Common myeloid progenitor, CD34-positive (primary cell): ENCODE measurements around the gene ZBTB40.

Source experiments
- CTCF ChIA-PET: fragments of 350-600 bp; sonication (Branson Sonifier 250); formaldehyde crosslinking; loops from one replicate; lab custom pipeline; 2021; ENCODE audit warnings: antibody characterized with exemption; lab: Charles Lee
- POLR2A ChIA-PET: fragments of 350-600 bp; sonication (Branson Sonifier 250); formaldehyde crosslinking; loops from one replicate; lab custom pipeline; 2021; ENCODE audit warnings: antibody characterized with exemption; lab: Charles Lee
- DNase-seq, 3 donors: peaks; one replicate each; pipeline versions ENCODE4 v3.0.0 to v3.0.0-alpha.2; 2013
- H3K27ac ChIP-seq, 2 experiments: 1 replicate in 1 of 2; 2 replicates in 1 of 2; pipeline ENCODE4 v1.7.0; 2013; ENCODE audit warnings: inconsistent platforms in 2 of 2, low read length in 2 of 2, mild to moderate bottlenecking in 2 of 2, low read depth in 1 of 2, moderate library complexity in 1 of 2; ENCODE audit not compliant: severe bottlenecking in 2 of 2, insufficient read depth in 1 of 2, poor library complexity in 1 of 2
- H3K27me3 ChIP-seq, 5 experiments: replicated peaks in 2 of 5; 1 replicate in 3 of 5; 2 replicates in 2 of 5; pipeline versions ENCODE4 v1.6.1 to v1.7.0; 2013; ENCODE audit warnings: low read length in 4 of 5, mild to moderate bottlenecking in 2 of 5, moderate library complexity in 2 of 5, inconsistent platforms in 1 of 5; ENCODE audit not compliant: insufficient read depth in 5 of 5, control insufficient read depth in 4 of 5
- H3K36me3 ChIP-seq, 4 experiments: 1 replicate in 2 of 4; 2 replicates in 2 of 4; pipeline versions ENCODE4 v1.6.1 to v1.7.0; 2013; ENCODE audit warnings: low read length in 3 of 4, control low read depth in 1 of 4, mild to moderate bottlenecking in 1 of 4; ENCODE audit not compliant: control insufficient read depth in 4 of 4, insufficient read depth in 4 of 4
- H3K4me1 ChIP-seq, 4 experiments: 1 replicate in 3 of 4; 2 replicates in 1 of 4; pipeline versions ENCODE4 v1.6.1 to v1.7.1; 2013; ENCODE audit warnings: low read length in 3 of 4, mild to moderate bottlenecking in 3 of 4, control low read depth in 1 of 4, inconsistent platforms in 1 of 4, moderate library complexity in 1 of 4; ENCODE audit not compliant: control insufficient read depth in 4 of 4, insufficient read depth in 4 of 4; ENCODE audit errors: control extremely low read depth in 1 of 4
- H3K4me3 ChIP-seq, 7 experiments: 1 replicate in 4 of 7; 2 replicates in 3 of 7; pipeline versions ENCODE4 v1.5.1 to v1.7.0; 2013; ENCODE audit warnings: mild to moderate bottlenecking in 7 of 7, low read length in 6 of 7, moderate library complexity in 6 of 7, inconsistent platforms in 2 of 7, low read depth in 2 of 7, control low read depth in 1 of 7; ENCODE audit not compliant: insufficient read depth in 4 of 7, control insufficient read depth in 1 of 7; ENCODE audit errors: extremely low read depth in 1 of 7
- H3K9me3 ChIP-seq, 5 experiments: 1 replicate in 4 of 5; 2 replicates in 1 of 5; pipeline versions ENCODE4 v1.6.1 to v1.7.1; 2013; ENCODE audit warnings: low read length in 4 of 5, mild to moderate bottlenecking in 2 of 5, inconsistent platforms in 1 of 5, low read depth in 1 of 5, moderate library complexity in 1 of 5; ENCODE audit not compliant: control insufficient read depth in 4 of 5, insufficient read depth in 2 of 5; ENCODE audit errors: control extremely low read depth in 1 of 5
- WGBS: methylation state at CpG from one replicate; pipeline ENCODE4 v1.1.5; 2013; ENCODE audit not compliant: insufficient coverage; 5-methylcytosine and 5-hydroxymethylcytosine counted together

ZBTB40 gene

GRCh38 chr1:22521692-22522091, 70.0 kb downstream of the ZBTB40 start:
- Histone ChIP-seq H3K4me3 (no peak overlapping the region), H3K36me3 (peaks cover 28 to 91% (median 77%) of the 10 kb centered on the region in 4 experiments), H3K27me3 (no peaks in the 10 kb centered on the region), H3K9me3 (no peaks in the 10 kb centered on the region), H3K4me1 (no peaks in the 10 kb centered on the region), H3K27ac (no peak overlapping the region)
- no peak for DNase-seq
- ChIA-PET CTCF (no interaction called here), POLR2A (interaction anchor here (0.6 kb wide), 1 partner anchor 1255 kb away, joined by 3 read pairs; no protein-coding TSS in a partner anchor)
- 86% methylated on average over 2 of the region's 4 CpGs for WGBS

GRCh38 chr1:22522221-22522743, 70.6 kb downstream of the ZBTB40 start:
- POLR2A ChIA-PET, result no interaction called here
- 98% methylated on average over 5 of the region's 7 CpGs for WGBS
- Histone ChIP-seq H3K9me3 (no peaks in the 10 kb centered on the region), H3K36me3 (peaks cover 28 to 91% (median 76%) of the 10 kb centered on the region in 4 experiments), H3K4me3 (no peak overlapping the region), H3K27me3 (no peaks in the 10 kb centered on the region), H3K4me1 (no peaks in the 10 kb centered on the region), H3K27ac (no peak overlapping the region)
- CTCF ChIA-PET, result no interaction called here
- no peak for DNase-seq

- no peaks in the 10 kb centered on the region for H3K4me1 ChIP-seq
- H3K9me3 ChIP-seq, result no peaks in the 10 kb centered on the region
- H3K4me3 ChIP-seq, result no peak overlapping the region
- POLR2A ChIA-PET, result no interaction called here
- H3K27me3 ChIP-seq, result no peaks in the 10 kb centered on the region
- no peak overlapping the region for H3K27ac ChIP-seq
- 97% methylated on average over 4 of the region's 5 CpGs for WGBS
- H3K36me3 ChIP-seq, result peaks cover 17 to 82% (median 65%) of the 10 kb centered on the region in 4 experiments
- no peak for DNase-seq
- CTCF ChIA-PET, result interaction anchor here (1.0 kb wide), 1 partner anchor 90 kb away, joined by 3 read pairs; no protein-coding TSS in a partner anchor
Measured at GRCh38 chr1:22524481-22524880, 72.8 kb downstream of the ZBTB40 start.

GRCh38 chr1:22525211-22525610, 73.6 kb downstream of the ZBTB40 start:
- no peak for DNase-seq
- 100% methylated on average over 2 of the region's 3 CpGs for WGBS
- Histone ChIP-seq H3K4me3 (no peak overlapping the region), H3K4me1 (no peaks in the 10 kb centered on the region), H3K27me3 (no peaks in the 10 kb centered on the region), H3K27ac (no peak overlapping the region), H3K36me3 (peaks cover 15 to 78% (median 62%) of the 10 kb centered on the region in 4 experiments), H3K9me3 (no peaks in the 10 kb centered on the region)
- CTCF ChIA-PET, result no interaction called here
- POLR2A ChIA-PET, result no interaction called here

- ChIA-PET CTCF (no interaction called here), POLR2A (no interaction called here)
- Histone ChIP-seq H3K4me3 (no peak overlapping the region), H3K27ac (no peak overlapping the region), H3K27me3 (no peaks in the 10 kb centered on the region), H3K36me3 (peaks cover 15 to 74% (median 59%) of the 10 kb centered on the region in 4 experiments), H3K9me3 (no peaks in the 10 kb centered on the region), H3K4me1 (no peaks in the 10 kb centered on the region)
- DNase-seq, result no peak
- 97% methylated on average over 11 of the region's 11 CpGs for WGBS
Measured at GRCh38 chr1:22525646-22526045, 74.0 kb downstream of the ZBTB40 start.

GRCh38 chr1:22526098-22526497, 74.4 kb downstream of the ZBTB40 start:
- no peaks in the 10 kb centered on the region for H3K9me3 ChIP-seq
- no peak for DNase-seq
- no peak overlapping the region for H3K4me3 ChIP-seq
- H3K36me3 ChIP-seq, result peaks cover 12 to 69% (median 54%) of the 10 kb centered on the region in 4 experiments
- WGBS, result 96% methylated on average over 7 of the region's 11 CpGs
- ChIA-PET CTCF (no interaction called here), POLR2A (no interaction called here)
- H3K27me3 ChIP-seq, result no peaks in the 10 kb centered on the region
- no peaks in the 10 kb centered on the region for H3K4me1 ChIP-seq
- H3K27ac ChIP-seq, result no peak overlapping the region

- no peaks in the 10 kb centered on the region for H3K27me3 ChIP-seq
- no peaks in the 10 kb centered on the region for H3K4me1 ChIP-seq
- H3K4me3 ChIP-seq, result no peak overlapping the region
- no peak overlapping the region for H3K27ac ChIP-seq
- no peak for DNase-seq
- ChIA-PET POLR2A (no interaction called here), CTCF (no interaction called here)
- WGBS, result 97% methylated on average over 4 of the region's 5 CpGs
- no peaks in the 10 kb centered on the region for H3K9me3 ChIP-seq
- peaks cover 10 to 63% (median 49%) of the 10 kb centered on the region in 4 experiments for H3K36me3 ChIP-seq
Measured at GRCh38 chr1:22526677-22527076, 75.0 kb downstream of the ZBTB40 start.
